Stimulated activated naive CD8-positive, alpha-beta T cell treated with anti-CD3 and anti-CD28 coated beads, Interleukin-15, Interleukin-2, amounts not matched to agents 100 U/mL and 50 U/mL, for 24 hours (primary cell): ENCODE measurements around the gene CACNB3.

Experiments
- ATAC-seq: fragments of 150-1000 bp; cut with Tn5 transposase; one replicate; pipeline ENCODE4 v1.10.0; 2021
- DNase-seq: peaks from one replicate; pipeline ENCODE4 v3.0.0; 2021

CACNB3 gene

GRCh38 chr12:48817873-48818830, at the start of gene CACNB3:
Gene CACNB3 (plus strand): TSS chr12:48818496. CDS start chr12:48818930, 434 bp downstream.
- DNase-seq (peak; percentile 84), ATAC-seq (peak; percentile 41)

- DNase-seq = no peak
- no peak for ATAC-seq
Observed at GRCh38 chr12:48768736-48769135, 49.6 kb upstream of the CACNB3 start.

- no peak for ATAC-seq
- DNase-seq = no peak
Observed at GRCh38 chr12:48770756-48771155, 47.5 kb upstream of the CACNB3 start.

- DNase-seq (no peak), ATAC-seq (no peak)
Observed at GRCh38 chr12:48771588-48772112, 46.6 kb upstream of the CACNB3 start.

GRCh38 chr12:48773686-48774085, 44.6 kb upstream of the CACNB3 start:
- no peak for ATAC-seq
- no peak for DNase-seq

GRCh38 chr12:48774516-48774915, 43.8 kb upstream of the CACNB3 start:
- DNase-seq (no peak), ATAC-seq (no peak)

GRCh38 chr12:48775299-48775698, 43.0 kb upstream of the CACNB3 start:
- DNase-seq (no peak), ATAC-seq (no peak)

- DNase-seq (no peak), ATAC-seq (no peak)
Observed at GRCh38 chr12:48775991-48776649, 42.2 kb upstream of the CACNB3 start.

- ATAC-seq (no peak), DNase-seq (no peak)
Observed at GRCh38 chr12:48776956-48777355, 41.3 kb upstream of the CACNB3 start.

- no peak for DNase-seq
- ATAC-seq = no peak
Observed at GRCh38 chr12:48777501-48778400, 40.5 kb upstream of the CACNB3 start.

- ATAC-seq = no peak
- no peak for DNase-seq
Observed at GRCh38 chr12:48779869-48780268, 38.4 kb upstream of the CACNB3 start.

GRCh38 chr12:48780381-48781025, 37.8 kb upstream of the CACNB3 start:
- DNase-seq (no peak), ATAC-seq (no peak)

GRCh38 chr12:48781750-48782456, 36.4 kb upstream of the CACNB3 start:
- DNase-seq (no peak), ATAC-seq (no peak)

GRCh38 chr12:48782457-48783395, 35.6 kb upstream of the CACNB3 start:
- ATAC-seq = no peak
- DNase-seq = no peak

GRCh38 chr12:48783432-48783831, 34.9 kb upstream of the CACNB3 start:
- DNase-seq (no peak), ATAC-seq (no peak)

GRCh38 chr12:48786591-48787544, 31.4 kb upstream of the CACNB3 start:
- no peak for ATAC-seq
- DNase-seq = no peak

GRCh38 chr12:48787791-48788523, 30.3 kb upstream of the CACNB3 start:
- ATAC-seq (no peak), DNase-seq (no peak)

- DNase-seq (no peak), ATAC-seq (no peak)
Observed at GRCh38 chr12:48788524-48788853, 29.8 kb upstream of the CACNB3 start.
